PFSK-1 (cell line): Measurements from ENCODE around the gene HYCC2.

Experiments used
- POLR2AphosphoS5 ChIP-seq: IDR thresholded peaks from 2 replicates; pipeline ENCODE4 v1.6.1; 2012; ENCODE audit warnings: low read depth, mild to moderate bottlenecking, control low read depth, low read length, moderate library complexity
- REST ChIP-seq, 2 experiments: IDR thresholded peaks; 2 replicates each; pipeline versions ENCODE4 v1.6.1 to v1.8.0; 2011 to 2012; ENCODE audit warnings: low read depth in 2 of 2, low read length in 2 of 2, control low read depth in 1 of 2, inconsistent platforms in 1 of 2, mild to moderate bottlenecking in 1 of 2, moderate library complexity in 1 of 2; ENCODE audit not compliant: insufficient read depth in 1 of 2
- SIN3A ChIP-seq: IDR thresholded peaks from 2 replicates; pipeline ENCODE4 v1.6.1; 2012; ENCODE audit warnings: mild to moderate bottlenecking, low read length, moderate library complexity, borderline replicate concordance; ENCODE audit not compliant: insufficient read depth
- TAF1 ChIP-seq: IDR thresholded peaks from 2 replicates; pipeline ENCODE4 v1.6.1; 2012; ENCODE audit warnings: low read length, control low read depth, borderline replicate concordance; ENCODE audit not compliant: insufficient read depth

- no peak for TF ChIP-seq POLR2AphosphoS5
- no peak for TF ChIP-seq REST (IDR thresholded peaks at IDR 0.05; ENCODE audit: insufficient read depth in 1 of 2, low read depth in 2 of 2, low read length in 2 of 2)
- TF ChIP-seq SIN3A = no peak
- TF ChIP-seq TAF1 = no peak
Observed at GRCh38 chr2:201108341-201108740, 36.9 kb upstream of the HYCC2 start.
